Measurements from ENCODE around the gene SPEF2.

The SPEF2 gene

DNA sequence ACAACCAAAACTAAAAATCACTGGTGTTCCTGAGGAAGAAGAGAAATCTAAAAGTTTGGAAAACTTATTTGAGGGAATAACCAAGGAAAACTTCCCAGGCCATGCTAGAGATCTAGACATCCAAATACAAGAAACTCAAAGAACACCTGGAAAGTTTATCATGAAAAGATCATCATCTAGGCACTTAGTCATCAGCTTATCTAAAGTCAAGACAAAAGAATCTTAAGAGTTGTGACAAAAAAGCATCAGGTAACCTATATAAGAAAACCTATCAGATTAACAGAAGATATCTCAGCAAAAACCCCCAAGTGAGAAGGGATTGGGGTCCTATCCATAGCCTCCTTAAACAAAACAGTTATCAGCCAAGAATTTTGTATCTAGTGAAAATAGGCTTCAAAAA, 17.1 kb upstream of the SPEF2 start:
- CTCF ChIA-PET, result no interaction called here
- TF ChIP-seq, protein P1, sequence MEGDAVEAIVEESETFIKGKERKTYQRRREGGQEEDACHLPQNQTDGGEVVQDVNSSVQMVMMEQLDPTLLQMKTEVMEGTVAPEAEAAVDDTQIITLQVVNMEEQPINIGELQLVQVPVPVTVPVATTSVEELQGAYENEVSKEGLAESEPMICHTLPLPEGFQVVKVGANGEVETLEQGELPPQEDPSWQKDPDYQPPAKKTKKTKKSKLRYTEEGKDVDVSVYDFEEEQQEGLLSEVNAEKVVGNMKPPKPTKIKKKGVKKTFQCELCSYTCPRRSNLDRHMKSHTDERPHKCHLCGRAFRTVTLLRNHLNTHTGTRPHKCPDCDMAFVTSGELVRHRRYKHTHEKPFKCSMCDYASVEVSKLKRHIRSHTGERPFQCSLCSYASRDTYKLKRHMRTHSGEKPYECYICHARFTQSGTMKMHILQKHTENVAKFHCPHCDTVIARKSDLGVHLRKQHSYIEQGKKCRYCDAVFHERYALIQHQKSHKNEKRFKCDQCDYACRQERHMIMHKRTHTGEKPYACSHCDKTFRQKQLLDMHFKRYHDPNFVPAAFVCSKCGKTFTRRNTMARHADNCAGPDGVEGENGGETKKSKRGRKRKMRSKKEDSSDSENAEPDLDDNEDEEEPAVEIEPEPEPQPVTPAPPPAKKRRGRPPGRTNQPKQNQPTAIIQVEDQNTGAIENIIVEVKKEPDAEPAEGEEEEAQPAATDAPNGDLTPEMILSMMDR (IDR thresholded peaks at IDR 0.05; ENCODE audit: insufficient read depth, low read length, missing control alignments), result no peak
- POLR2A ChIA-PET, result no interaction called here

DNA sequence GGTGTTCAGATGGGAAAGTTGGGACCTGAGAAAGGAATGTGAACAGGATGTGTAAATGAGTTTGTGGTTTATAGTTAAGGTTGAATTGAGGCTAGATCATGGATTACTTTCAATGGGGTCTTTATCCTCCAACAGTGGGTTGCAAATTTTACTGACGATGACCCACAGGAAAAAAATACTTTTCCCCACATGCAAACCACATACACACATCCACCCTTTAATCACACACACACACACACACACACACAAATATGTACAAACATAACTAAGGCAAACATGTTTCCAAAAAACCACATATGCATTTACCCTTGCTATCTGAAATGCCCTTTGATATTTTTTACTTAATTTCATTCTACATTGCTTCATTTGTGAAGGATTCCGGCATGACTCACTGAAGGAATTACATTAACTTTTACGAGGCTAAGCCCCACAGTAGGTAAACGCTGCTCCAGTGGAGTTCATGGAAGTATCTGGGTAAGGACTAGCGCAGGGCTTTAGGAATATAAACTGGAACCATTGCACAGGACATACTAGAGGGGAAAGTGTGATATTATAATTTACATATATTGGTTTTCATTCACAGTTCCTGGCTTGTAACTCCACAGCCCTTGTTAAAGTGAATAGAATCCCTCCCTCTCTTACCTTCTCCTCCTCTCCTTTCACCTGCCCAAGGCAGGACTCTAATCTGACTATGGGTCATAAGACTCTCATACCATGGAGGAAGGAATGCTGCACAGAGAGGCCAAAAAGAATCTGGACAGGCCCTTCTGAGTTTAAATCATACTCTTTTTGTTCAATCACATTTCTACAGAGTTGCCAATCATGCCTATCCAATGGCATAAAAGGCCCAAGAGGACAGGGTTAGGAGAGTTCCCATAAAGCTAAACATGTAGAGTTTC, 8.5 kb upstream of the SPEF2 start:
- POLR2A ChIA-PET, result no interaction called here
- no peak for DNase-seq (ENCODE audit: low read depth, low spot score)
- TF ChIP-seq, protein P1 (IDR thresholded peaks at IDR 0.05; ENCODE audit: insufficient read depth, low read length, missing control alignments), result no peak
- no peak overlapping the region for H3K4me3 ChIP-seq (ENCODE audit: low read depth, low read length)
- CTCF ChIA-PET, result interaction anchor here (1.2 to 1.4 kb wide), 2 partner anchors 9 to 315 kb away, joined by 3 to 4 read pairs; no protein-coding TSS in a partner anchor

More for the DNA sequence above, 17.1 kb upstream of the SPEF2 start:
- H3K4me3 ChIP-seq (ENCODE audit: low read depth, low read length), result no peak overlapping the region
- DNase-seq (ENCODE audit: low read depth, low spot score), result no peak

DNA sequence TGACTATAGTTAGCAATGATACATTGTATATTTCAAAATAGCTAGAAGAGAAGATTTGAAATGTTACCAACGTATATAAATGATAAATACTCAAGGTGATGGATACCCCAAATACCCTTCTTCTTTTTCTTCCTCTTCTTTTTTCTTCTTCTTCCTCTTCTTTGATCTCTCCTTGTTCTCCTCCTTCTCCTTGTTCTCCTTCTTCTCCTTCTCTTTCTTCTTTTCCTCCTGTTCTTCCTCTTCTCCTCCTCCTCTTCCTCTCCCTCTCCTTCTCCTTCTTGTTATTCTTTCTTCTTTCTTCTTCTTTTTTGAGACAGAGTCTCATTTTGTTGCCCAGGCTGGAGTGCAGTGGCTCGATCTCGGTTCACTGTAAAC, 616 bp upstream of the SPEF2 start:
- ChIA-PET CTCF (interaction anchor here (0.6 to 5.4 kb wide), 18 partner anchors 9 to 436 kb away, joined by 3 to 86 read pairs (median 4); no protein-coding TSS in a partner anchor), POLR2A (no interaction called here)
- DNase-seq (ENCODE audit: low read depth, low spot score), result no peak
- TF ChIP-seq, protein P1 (IDR thresholded peaks at IDR 0.05; ENCODE audit: insufficient read depth, low read length, missing control alignments), result no peak
- H3K4me3 ChIP-seq (ENCODE audit: low read depth, low read length), result peak overlapping the region; percentile 88

DNA sequence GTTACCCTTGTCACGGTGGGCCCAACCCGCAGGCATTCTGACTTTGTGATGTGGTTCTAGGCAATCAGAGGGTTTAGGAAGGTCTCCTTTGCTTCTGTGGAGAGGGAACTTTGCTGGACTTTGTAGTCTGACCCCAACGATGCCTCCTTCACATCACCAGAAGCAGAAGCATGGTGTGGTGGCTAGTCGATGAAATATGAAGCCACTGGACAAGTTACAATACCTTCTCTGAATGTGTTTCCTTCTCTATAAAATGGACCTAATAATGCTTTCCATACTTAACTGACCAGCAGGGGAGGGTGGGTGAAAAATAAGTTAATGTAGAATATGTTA, 607 bp downstream of the SPEF2 start:
- POLR2A ChIA-PET, result no interaction called here
- DNase-seq (ENCODE audit: low read depth, low spot score), result no peak
- peak overlapping the region; percentile 88 for H3K4me3 ChIP-seq (ENCODE audit: low read depth, low read length)
- CTCF ChIA-PET, result interaction anchor here (0.6 to 5.4 kb wide), 12 partner anchors 9 to 308 kb away, joined by 3 to 86 read pairs (median 6); no protein-coding TSS in a partner anchor
- TF ChIP-seq, protein P1 (IDR thresholded peaks at IDR 0.05; ENCODE audit: insufficient read depth, low read length, missing control alignments), result no peak

DNA sequence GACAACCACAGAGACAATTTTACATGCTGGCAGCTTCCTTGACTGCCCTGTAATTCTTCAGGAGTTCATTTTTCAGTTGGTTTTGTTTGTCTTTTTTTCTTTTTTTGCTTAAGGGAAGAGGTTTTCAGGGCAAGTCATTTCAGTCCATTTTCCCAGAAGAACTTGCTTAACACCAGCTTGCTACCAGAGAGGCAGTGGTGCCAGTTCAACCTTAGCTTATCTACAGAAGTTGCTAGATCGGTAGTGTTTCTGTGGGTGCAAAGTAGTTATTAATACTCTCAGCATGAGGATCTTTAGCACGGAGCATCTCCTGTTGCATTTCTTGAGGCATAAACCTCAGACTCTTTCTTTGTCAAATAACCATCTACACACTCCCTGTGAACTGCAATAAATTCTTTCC, 1.1 kb downstream of the SPEF2 start:
- CTCF ChIA-PET, result interaction anchor here (0.7 to 5.4 kb wide), 7 partner anchors 9 to 307 kb away, joined by 3 to 86 read pairs (median 6); no protein-coding TSS in a partner anchor
- TF ChIP-seq, protein P1 (IDR thresholded peaks at IDR 0.05; ENCODE audit: insufficient read depth, low read length, missing control alignments), result no peak
- peak overlapping the region; percentile 88 for H3K4me3 ChIP-seq (ENCODE audit: low read depth, low read length)
- DNase-seq (ENCODE audit: low read depth, low spot score), result no peak
- POLR2A ChIA-PET, result no interaction called here

DNA sequence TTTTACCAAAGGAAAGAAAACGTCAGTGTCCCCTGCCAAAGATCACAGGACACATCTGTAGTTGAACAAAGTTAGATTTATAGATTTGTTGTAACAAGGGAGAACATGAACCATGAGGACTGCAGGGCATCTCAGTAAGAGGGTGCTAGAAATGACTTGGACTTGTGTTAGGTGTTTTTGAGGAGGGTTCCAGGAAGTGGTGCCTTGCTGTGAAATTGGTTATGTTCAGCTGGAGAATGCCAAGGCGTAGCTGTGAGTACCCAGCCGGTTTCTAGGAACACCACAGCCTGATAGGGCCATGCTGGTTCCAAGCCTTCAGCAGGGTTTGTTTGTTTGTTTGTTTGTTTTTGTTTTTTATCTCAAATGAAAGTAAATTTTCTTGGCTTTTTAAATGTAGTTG, 5.3 kb downstream of the SPEF2 start:
- TF ChIP-seq, protein P1 (IDR thresholded peaks at IDR 0.05; ENCODE audit: insufficient read depth, low read length, missing control alignments), result no peak
- no peak overlapping the region for H3K4me3 ChIP-seq (ENCODE audit: low read depth, low read length)
- POLR2A ChIA-PET, result no interaction called here
- no peak for DNase-seq (ENCODE audit: low read depth, low spot score)
- CTCF ChIA-PET, result interaction anchor here (1.4 kb wide), 1 partner anchor 303 kb away, joined by 4 read pairs; no protein-coding TSS in a partner anchor
